Diencephalon (tissue), 1 donor: ENCODE data around the gene PAPOLB. TPM values are rescaled to one million over a fixed set of nuclear protein-coding genes. Genes with fewer than 3 reads are reported as not detected.

Source experiments
- small RNA-seq: library from RNA; depleted of rRNA; stranded (forward); fragments of <200 nt; gene quantifications from one replicate; pipeline ENCODE3, GENCODE V24; 2014
- total RNA-seq: library from RNA; depleted of rRNA; stranded (reverse); fragments of >200 nt; gene quantifications from one replicate; pipeline ENCODE4 v1.2.3, GENCODE V29; 2014

Gene PAPOLB
- total RNA-seq: 1.8 TPM

GRCh38 chr7:4861673-4862072, at the start of gene PAPOLB:
Gene PAPOLB (minus strand): TSS chr7:4862030. CDS start chr7:4861810, 220 bp downstream.

GRCh38 chr7:4883372-4884144, 21.7 kb upstream of the PAPOLB start, which contains the start of gene RADIL:
Gene RADIL (minus strand): TSS chr7:4883716. CDS start chr7:4878139, 5,577 bp downstream.

Small RNA genes lying within 50 kb of the gene (small RNA-seq; reads per million reads assigned to genes)
- not detected for gene RF00019

Other genes with a start within 250 kb of the PAPOLB start
- 37.8 TPM for gene FOXK1, start 179.7 kb downstream of the PAPOLB start, total RNA-seq
- gene AP5Z1, start 86.4 kb downstream of the PAPOLB start, total RNA-seq: 19.6 TPM
- gene RADIL, start 21.7 kb upstream of the PAPOLB start, total RNA-seq: 6.2 TPM
- gene MMD2, start 97.2 kb upstream of the PAPOLB start, total RNA-seq: 8.5 TPM
- 16.1 TPM for gene RBAK, start 183.8 kb upstream of the PAPOLB start, total RNA-seq